HL-60 (cell line): ENCODE data around the gene SMARCE1.

Experiments used
- DNase-seq, 2 experiments: peaks; one replicate each; pipeline ENCODE4 v3.0.0-alpha.2; 2010 to 2020; ENCODE audit warnings: low read depth in 1 of 2, low spot score in 1 of 2
- H3K27ac ChIP-seq: fragments of 250-450 bp; sonication (Bioruptor Pico); replicated peaks from 2 replicates; pipeline ENCODE4 v1.5.1; 2020; ENCODE audit warnings: mild to moderate bottlenecking, moderate library complexity
- H3K27me3 ChIP-seq: fragments of 250-450 bp; sonication (Bioruptor Pico); 2 replicates; pipeline ENCODE4 v1.5.1; 2021; ENCODE audit warnings: mild to moderate bottlenecking, moderate library complexity; ENCODE audit not compliant: insufficient read depth, poor library complexity, severe bottlenecking
- H3K4me3 ChIP-seq: replicated peaks from 2 replicates; pipeline ENCODE4 v1.5.1; 2011; ENCODE audit warnings: mild to moderate bottlenecking, control low read depth, low read length; ENCODE audit not compliant: insufficient read depth
- CTCF ChIP-seq: IDR thresholded peaks from one replicate; pipeline ENCODE4 v1.5.1; 2011; ENCODE audit warnings: low read length, control low read depth, inconsistent platforms; ENCODE audit not compliant: insufficient read depth
- GABPA ChIP-seq: IDR thresholded peaks from 2 replicates; pipeline ENCODE4 v1.6.1; 2012; ENCODE audit warnings: low read depth
- POLR2AphosphoS5 ChIP-seq: IDR thresholded peaks from 2 replicates; pipeline ENCODE4 v1.6.1; 2012; ENCODE audit warnings: low read depth
- REST ChIP-seq: IDR thresholded peaks from 2 replicates; pipeline ENCODE4 v1.6.1; 2012; ENCODE audit warnings: low read depth; ENCODE audit not compliant: insufficient replicate concordance
- SPI1 ChIP-seq: IDR thresholded peaks from 2 replicates; pipeline ENCODE4 v1.6.1; 2012; ENCODE audit warnings: low read depth, mild to moderate bottlenecking, borderline replicate concordance

Gene SMARCE1

GRCh38 chr17:40629842-40630241, 17.8 kb downstream of the SMARCE1 start:
- TF ChIP-seq CTCF: no peak
- no peak for TF ChIP-seq REST
- no peak for TF ChIP-seq POLR2AphosphoS5
- TF ChIP-seq GABPA: no peak
- no peak for TF ChIP-seq SPI1
- H3K4me3 ChIP-seq: no peak overlapping the region

GRCh38 chr17:40625311-40625710, 22.3 kb downstream of the SMARCE1 start:
- Histone ChIP-seq H3K27me3 (peaks cover 2% of the 10 kb centered on the region), H3K27ac (no peak overlapping the region), H3K4me3 (no peak overlapping the region)
- no peak for DNase-seq
- TF ChIP-seq REST (no peak), POLR2AphosphoS5 (no peak), GABPA (no peak), SPI1 (no peak), CTCF (no peak)

More at GRCh38 chr17:40629842-40630241, 17.8 kb downstream of the SMARCE1 start:
- DNase-seq: no peak
- no peak overlapping the region for H3K27ac ChIP-seq
- no peaks in the 10 kb centered on the region for H3K27me3 ChIP-seq

GRCh38 chr17:40623419-40624210, 24.0 kb downstream of the SMARCE1 start:
- H3K4me3 ChIP-seq: no peak overlapping the region
- DNase-seq: no peak
- no peak for TF ChIP-seq SPI1
- peaks cover 2% of the 10 kb centered on the region for H3K27me3 ChIP-seq
- no peak overlapping the region for H3K27ac ChIP-seq

GRCh38 chr17:40622509-40622928, 25.1 kb downstream of the SMARCE1 start:
- TF ChIP-seq GABPA: peak; percentile 72
- no peak for TF ChIP-seq POLR2AphosphoS5
- TF ChIP-seq SPI1: peak; percentile 31; the same call in 1 of the 2 replicates
- Histone ChIP-seq H3K27ac (no peak overlapping the region), H3K4me3 (no peak overlapping the region), H3K27me3 (peaks cover 2% of the 10 kb centered on the region)
- peak in 1 of 2 experiments; percentile 61 for DNase-seq
